ENCODE measurements around the gene ASIC2.

ASIC2 gene

GRCh38 chr17:33202796-33203495, 90.1 kb downstream of the ASIC2 start:
- H2AFZ ChIP-seq (ENCODE audit: low read depth, low read length) = no peak overlapping the region
- no peaks in the 10 kb centered on the region for H3K36me3 ChIP-seq (ENCODE audit: insufficient read depth, low read length)
- no peak overlapping the region for H3K4me3 ChIP-seq (ENCODE audit: low read length)
- H3K4me1 ChIP-seq (ENCODE audit: insufficient read depth, low read length) = no peaks in the 10 kb centered on the region
- H3K27me3 ChIP-seq (ENCODE audit: insufficient read depth, low read length) = no peaks in the 10 kb centered on the region
- no peaks in the 10 kb centered on the region for H3K9me3 ChIP-seq (ENCODE audit: low read length)

GRCh38 chr17:33202021-33202420, 91.1 kb downstream of the ASIC2 start:
- H3K36me3 ChIP-seq (ENCODE audit: insufficient read depth, low read length) = no peaks in the 10 kb centered on the region
- H2AFZ ChIP-seq (ENCODE audit: low read depth, low read length) = no peak overlapping the region
- no peak overlapping the region for H3K4me3 ChIP-seq (ENCODE audit: low read length)
- H3K4me1 ChIP-seq (ENCODE audit: insufficient read depth, low read length) = no peaks in the 10 kb centered on the region
- no peaks in the 10 kb centered on the region for H3K9me3 ChIP-seq (ENCODE audit: low read length)
- H3K27me3 ChIP-seq (ENCODE audit: insufficient read depth, low read length) = no peaks in the 10 kb centered on the region

- no peak overlapping the region for H2AFZ ChIP-seq (ENCODE audit: low read depth, low read length)
- H3K27me3 ChIP-seq (ENCODE audit: insufficient read depth, low read length) = no peaks in the 10 kb centered on the region
- no peak overlapping the region for H3K4me3 ChIP-seq (ENCODE audit: low read length)
- no peaks in the 10 kb centered on the region for H3K36me3 ChIP-seq (ENCODE audit: insufficient read depth, low read length)
- H3K4me1 ChIP-seq (ENCODE audit: insufficient read depth, low read length) = no peaks in the 10 kb centered on the region
- no peaks in the 10 kb centered on the region for H3K9me3 ChIP-seq (ENCODE audit: low read length)
These were observed 91.8 kb downstream of the ASIC2 start for GRCh38 chr17:33201283-33201682.

GRCh38 chr17:33200587-33200986, 92.5 kb downstream of the ASIC2 start:
- H3K9me3 ChIP-seq (ENCODE audit: low read length) = no peaks in the 10 kb centered on the region
- H2AFZ ChIP-seq (ENCODE audit: low read depth, low read length) = no peak overlapping the region
- no peaks in the 10 kb centered on the region for H3K27me3 ChIP-seq (ENCODE audit: insufficient read depth, low read length)
- no peaks in the 10 kb centered on the region for H3K4me1 ChIP-seq (ENCODE audit: insufficient read depth, low read length)
- no peaks in the 10 kb centered on the region for H3K36me3 ChIP-seq (ENCODE audit: insufficient read depth, low read length)
- no peak overlapping the region for H3K4me3 ChIP-seq (ENCODE audit: low read length)

GRCh38 chr17:33199571-33200510, 93.3 kb downstream of the ASIC2 start:
- Histone ChIP-seq H3K27me3 (ENCODE audit: insufficient read depth, low read length) (no peaks in the 10 kb centered on the region), H3K4me3 (ENCODE audit: low read length) (no peak overlapping the region), H3K4me1 (ENCODE audit: insufficient read depth, low read length) (no peaks in the 10 kb centered on the region), H2AFZ (ENCODE audit: low read depth, low read length) (no peak overlapping the region), H3K36me3 (ENCODE audit: insufficient read depth, low read length) (no peaks in the 10 kb centered on the region), H3K9me3 (ENCODE audit: low read length) (no peaks in the 10 kb centered on the region)

GRCh38 chr17:33198954-33199353, 94.1 kb downstream of the ASIC2 start:
- Histone ChIP-seq H3K4me3 (ENCODE audit: low read length) (no peak overlapping the region), H3K4me1 (ENCODE audit: insufficient read depth, low read length) (no peaks in the 10 kb centered on the region), H3K9me3 (ENCODE audit: low read length) (no peaks in the 10 kb centered on the region), H3K27me3 (ENCODE audit: insufficient read depth, low read length) (no peaks in the 10 kb centered on the region), H3K36me3 (ENCODE audit: insufficient read depth, low read length) (no peaks in the 10 kb centered on the region), H2AFZ (ENCODE audit: low read depth, low read length) (no peak overlapping the region)

- Histone ChIP-seq H3K36me3 (ENCODE audit: insufficient read depth, low read length) (no peaks in the 10 kb centered on the region), H3K27me3 (ENCODE audit: insufficient read depth, low read length) (no peaks in the 10 kb centered on the region), H3K4me3 (ENCODE audit: low read length) (no peak overlapping the region), H3K4me1 (ENCODE audit: insufficient read depth, low read length) (no peaks in the 10 kb centered on the region), H2AFZ (ENCODE audit: low read depth, low read length) (no peak overlapping the region), H3K9me3 (ENCODE audit: low read length) (no peaks in the 10 kb centered on the region)
These were observed 95.8 kb downstream of the ASIC2 start for GRCh38 chr17:33197342-33197741.

- H2AFZ ChIP-seq (ENCODE audit: low read depth, low read length) = no peak overlapping the region
- H3K4me3 ChIP-seq (ENCODE audit: low read length) = no peak overlapping the region
- H3K36me3 ChIP-seq (ENCODE audit: insufficient read depth, low read length) = no peaks in the 10 kb centered on the region
- H3K4me1 ChIP-seq (ENCODE audit: insufficient read depth, low read length) = no peaks in the 10 kb centered on the region
- H3K9me3 ChIP-seq (ENCODE audit: low read length) = no peaks in the 10 kb centered on the region
- no peaks in the 10 kb centered on the region for H3K27me3 ChIP-seq (ENCODE audit: insufficient read depth, low read length)
These were observed 96.2 kb downstream of the ASIC2 start for GRCh38 chr17:33196883-33197282.

GRCh38 chr17:33192951-33193911, 99.9 kb downstream of the ASIC2 start:
- H3K27me3 ChIP-seq (ENCODE audit: insufficient read depth, low read length) = no peaks in the 10 kb centered on the region
- no peaks in the 10 kb centered on the region for H3K4me1 ChIP-seq (ENCODE audit: insufficient read depth, low read length)
- no peaks in the 10 kb centered on the region for H3K36me3 ChIP-seq (ENCODE audit: insufficient read depth, low read length)
- no peaks in the 10 kb centered on the region for H3K9me3 ChIP-seq (ENCODE audit: low read length)
- H2AFZ ChIP-seq (ENCODE audit: low read depth, low read length) = no peak overlapping the region
- no peak overlapping the region for H3K4me3 ChIP-seq (ENCODE audit: low read length)

GRCh38 chr17:33183487-33184026, 109.5 kb downstream of the ASIC2 start:
- Histone ChIP-seq H3K4me1 (ENCODE audit: insufficient read depth, low read length) (no peaks in the 10 kb centered on the region), H3K27me3 (ENCODE audit: insufficient read depth, low read length) (no peaks in the 10 kb centered on the region), H3K36me3 (ENCODE audit: insufficient read depth, low read length) (no peaks in the 10 kb centered on the region)

GRCh38 chr17:33179151-33179550, 113.9 kb downstream of the ASIC2 start:
- Histone ChIP-seq H3K27me3 (ENCODE audit: insufficient read depth, low read length) (no peaks in the 10 kb centered on the region), H3K4me1 (ENCODE audit: insufficient read depth, low read length) (no peaks in the 10 kb centered on the region), H3K9me3 (ENCODE audit: low read length) (no peaks in the 10 kb centered on the region), H3K4me3 (ENCODE audit: low read length) (no peak overlapping the region), H3K36me3 (ENCODE audit: insufficient read depth, low read length) (no peaks in the 10 kb centered on the region), H2AFZ (ENCODE audit: low read depth, low read length) (no peak overlapping the region)

More at GRCh38 chr17:33183487-33184026, 109.5 kb downstream of the ASIC2 start:
- no peak overlapping the region for H3K4me3 ChIP-seq (ENCODE audit: low read length)
- H2AFZ ChIP-seq (ENCODE audit: low read depth, low read length) = no peak overlapping the region
- H3K9me3 ChIP-seq (ENCODE audit: low read length) = no peaks in the 10 kb centered on the region

GRCh38 chr17:33178681-33179080, 114.4 kb downstream of the ASIC2 start:
- no peak overlapping the region for H3K4me3 ChIP-seq (ENCODE audit: low read length)
- no peaks in the 10 kb centered on the region for H3K27me3 ChIP-seq (ENCODE audit: insufficient read depth, low read length)
- no peak overlapping the region for H2AFZ ChIP-seq (ENCODE audit: low read depth, low read length)

More at GRCh38 chr17:33178681-33179080, 114.4 kb downstream of the ASIC2 start:
- Histone ChIP-seq H3K36me3 (ENCODE audit: insufficient read depth, low read length) (no peaks in the 10 kb centered on the region), H3K4me1 (ENCODE audit: insufficient read depth, low read length) (no peaks in the 10 kb centered on the region), H3K9me3 (ENCODE audit: low read length) (no peaks in the 10 kb centered on the region)

Data from neuron (in vitro differentiated cells).